GM21717 (cell line): Measurements from ENCODE around the gene TUB.

Experiments
- ATAC-seq: cut with Tn5 transposase; IDR thresholded peaks from one replicate; pipeline ENCODE4 v1.9.1; 2021; ENCODE audit warnings: mild to moderate bottlenecking, moderate library complexity; ENCODE audit not compliant: unreplicated experiment

Gene TUB, protein sequence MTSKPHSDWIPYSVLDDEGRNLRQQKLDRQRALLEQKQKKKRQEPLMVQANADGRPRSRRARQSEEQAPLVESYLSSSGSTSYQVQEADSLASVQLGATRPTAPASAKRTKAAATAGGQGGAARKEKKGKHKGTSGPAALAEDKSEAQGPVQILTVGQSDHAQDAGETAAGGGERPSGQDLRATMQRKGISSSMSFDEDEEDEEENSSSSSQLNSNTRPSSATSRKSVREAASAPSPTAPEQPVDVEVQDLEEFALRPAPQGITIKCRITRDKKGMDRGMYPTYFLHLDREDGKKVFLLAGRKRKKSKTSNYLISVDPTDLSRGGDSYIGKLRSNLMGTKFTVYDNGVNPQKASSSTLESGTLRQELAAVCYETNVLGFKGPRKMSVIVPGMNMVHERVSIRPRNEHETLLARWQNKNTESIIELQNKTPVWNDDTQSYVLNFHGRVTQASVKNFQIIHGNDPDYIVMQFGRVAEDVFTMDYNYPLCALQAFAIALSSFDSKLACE

DNA sequence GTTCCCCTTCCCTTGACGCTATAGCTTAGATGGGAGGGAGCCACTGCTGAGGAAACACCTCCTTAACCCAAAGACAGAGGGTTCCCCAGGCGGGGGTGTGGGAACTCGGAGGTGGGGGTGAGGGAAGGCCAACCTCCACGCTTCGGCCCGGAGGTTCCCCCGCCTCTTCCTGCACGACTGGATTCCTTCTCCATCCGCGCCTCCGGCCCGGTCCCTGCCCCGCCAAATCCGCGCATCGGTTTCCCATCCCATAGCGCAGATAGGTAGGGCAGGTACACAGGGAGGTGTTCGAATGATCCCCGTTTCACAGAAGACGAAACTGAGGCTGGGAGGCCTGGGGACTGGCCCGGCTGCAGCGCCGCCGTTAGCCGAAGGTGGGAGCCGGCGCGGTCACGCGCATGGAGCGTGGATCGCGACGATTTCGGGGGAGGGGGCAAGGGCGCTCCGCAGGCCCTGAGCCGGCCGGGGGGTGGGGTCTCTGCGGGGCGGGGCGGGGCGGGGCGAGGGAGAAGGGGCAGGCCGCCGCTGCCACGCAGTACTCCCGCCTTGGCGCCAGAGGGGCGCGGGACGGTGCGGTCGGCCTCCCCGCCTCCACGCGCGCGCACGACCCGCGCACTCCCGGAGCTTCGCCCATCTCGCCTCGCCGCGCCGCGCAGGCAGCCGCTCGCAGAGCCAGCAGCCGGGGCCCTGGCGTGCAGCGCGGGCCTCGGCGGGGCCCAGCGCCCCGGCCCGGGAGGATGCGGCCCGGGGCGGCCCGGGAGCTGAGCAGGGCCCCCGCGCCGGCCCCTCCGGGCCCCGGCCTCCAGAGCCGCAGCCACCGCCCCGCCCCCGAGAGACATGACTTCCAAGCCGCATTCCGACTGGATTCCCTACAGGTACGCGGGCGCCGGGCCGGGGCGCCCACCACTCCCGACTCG, at the start of gene TUB:
Gene TUB (plus strand): TSS at position 538 of the 917 bp plus-strand sequence. CDS start 300 bp downstream, at position 838.
- ATAC-seq: no peak

DNA sequence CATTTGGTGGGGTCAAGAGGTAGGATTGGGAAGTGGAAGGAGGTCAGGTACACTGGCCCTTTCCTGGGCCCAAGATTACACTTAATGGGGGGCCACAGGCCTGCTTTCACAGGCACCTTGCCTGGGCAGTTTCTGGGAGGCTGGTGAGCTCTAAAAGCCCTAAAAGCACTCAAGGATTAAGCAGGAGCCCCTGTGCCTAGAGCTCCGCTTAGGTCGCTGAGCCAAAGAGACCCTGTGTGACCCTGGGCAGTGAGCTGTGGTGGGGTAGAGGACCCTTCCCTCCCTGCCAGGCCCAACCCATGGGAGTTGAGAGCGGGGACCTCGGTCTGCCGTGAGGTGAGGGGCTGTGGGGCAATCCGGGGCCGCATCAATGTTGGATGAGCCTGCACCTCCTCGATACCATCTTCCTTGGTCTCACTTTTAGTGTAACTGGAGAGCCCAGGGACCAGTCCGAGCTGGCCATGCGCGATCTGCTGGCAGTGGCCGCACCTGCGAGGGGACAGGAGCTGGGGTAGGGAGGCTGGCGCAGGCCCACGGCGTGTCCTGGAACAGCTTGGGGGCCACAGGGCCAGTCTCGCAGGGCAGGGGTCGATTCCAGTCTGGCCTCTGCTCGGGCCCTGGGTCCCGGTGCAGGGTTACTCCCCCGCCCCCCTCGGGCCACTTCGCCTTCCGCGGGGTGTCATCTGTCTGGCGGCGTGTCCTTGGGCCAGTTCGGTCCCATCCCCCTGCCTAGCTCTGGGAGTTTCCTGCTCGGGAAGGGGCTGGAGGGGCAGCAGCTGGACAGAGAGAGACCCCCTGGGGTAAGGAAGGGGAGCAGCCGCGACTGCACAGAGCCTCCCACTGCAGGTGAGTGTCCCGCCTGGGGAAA, 49.5 kb upstream of the TUB start:
- no peak for ATAC-seq

DNA sequence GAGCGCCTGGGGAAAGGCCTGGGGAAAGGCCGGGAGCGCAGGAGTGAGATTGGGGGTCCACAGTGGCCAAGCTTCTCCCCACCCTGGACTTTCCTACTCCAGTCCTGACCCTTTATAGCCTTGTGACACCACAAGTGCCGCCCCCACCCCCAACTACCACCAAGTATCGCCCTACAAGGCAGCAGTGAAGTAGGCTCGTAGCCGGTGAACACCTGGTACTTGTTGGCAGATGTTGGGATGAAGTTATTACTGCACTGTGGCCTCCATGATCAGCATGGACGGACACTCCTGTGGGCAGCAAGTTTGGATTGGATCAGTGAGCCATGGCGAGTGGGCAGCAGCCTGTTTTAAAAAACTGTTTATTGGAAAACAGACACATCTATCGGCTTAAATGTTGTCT, 48.9 kb upstream of the TUB start:
- no peak for ATAC-seq

DNA sequence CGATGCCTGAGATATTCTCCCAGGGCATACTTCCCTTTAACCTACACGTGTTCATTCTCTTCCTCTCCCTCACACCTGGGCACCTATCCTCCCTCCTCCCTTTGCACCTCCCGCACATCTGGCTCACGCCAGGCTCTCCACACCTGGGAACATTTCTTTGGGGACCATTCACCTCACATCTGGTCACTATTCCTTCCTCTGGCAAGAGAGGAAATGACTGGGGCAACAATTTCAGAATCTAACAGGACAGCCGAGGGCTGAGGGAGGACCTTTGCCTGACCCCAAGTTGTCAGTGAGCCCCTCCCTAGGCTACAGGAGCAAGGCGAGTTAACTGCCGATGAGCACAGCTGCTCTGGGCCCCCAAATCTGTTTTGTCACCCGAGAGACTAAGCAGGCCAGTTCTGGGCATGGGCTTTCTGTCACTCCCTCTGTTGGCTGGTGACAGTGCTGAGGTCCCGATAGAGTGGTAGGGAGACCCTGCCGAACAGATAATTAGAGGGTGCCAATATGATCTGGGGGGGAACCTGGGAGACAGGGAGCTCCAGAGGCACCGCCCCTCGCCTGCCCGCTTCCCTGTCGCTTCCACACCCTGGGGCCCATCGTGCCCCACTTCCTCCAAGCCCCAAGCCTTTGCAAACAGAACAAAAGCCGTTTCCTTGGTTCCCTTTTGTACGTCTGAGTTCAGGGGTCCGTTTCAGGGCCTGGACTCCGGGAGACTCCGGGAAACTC, 48.3 kb upstream of the TUB start:
- ATAC-seq: no peak

DNA sequence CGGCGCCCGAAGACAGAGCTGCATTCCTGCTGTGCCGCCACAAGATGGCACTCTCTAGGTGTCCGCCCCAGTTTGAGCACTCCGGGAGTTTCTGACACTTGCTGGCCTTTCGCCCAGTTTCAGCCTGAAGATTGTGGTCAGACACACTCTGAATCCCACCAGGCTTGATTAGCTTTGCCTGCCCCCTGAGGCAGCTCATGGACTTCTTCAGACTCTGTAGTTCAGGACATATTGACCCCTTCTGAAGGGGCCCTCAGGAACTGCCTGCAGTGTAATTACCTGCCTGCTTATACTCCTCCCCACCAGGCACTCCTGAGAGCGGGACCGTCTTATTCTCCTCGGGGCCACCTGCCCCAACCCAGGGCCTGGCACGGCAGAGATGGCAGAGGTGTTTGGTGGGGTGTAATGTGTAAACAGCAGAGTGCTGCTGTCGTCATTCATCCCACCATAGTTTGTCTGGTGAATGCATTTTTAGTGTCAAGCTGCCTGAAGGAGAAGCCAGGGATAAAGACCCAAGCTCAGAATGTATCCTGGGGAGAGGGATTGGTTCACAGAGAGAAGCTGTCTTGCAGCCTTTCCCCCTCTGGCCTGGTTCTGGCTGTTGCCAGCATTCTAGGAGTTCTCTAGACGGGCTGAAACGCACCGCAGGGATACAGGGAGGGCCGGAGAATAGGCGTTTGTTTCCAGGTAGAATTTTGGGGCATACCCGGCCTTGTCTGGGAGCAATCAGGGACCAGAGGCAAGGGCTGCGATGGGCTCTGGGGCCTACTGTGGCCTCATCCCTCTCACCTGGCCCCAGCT, 47.5 kb upstream of the TUB start:
- ATAC-seq: peak; percentile 67

DNA sequence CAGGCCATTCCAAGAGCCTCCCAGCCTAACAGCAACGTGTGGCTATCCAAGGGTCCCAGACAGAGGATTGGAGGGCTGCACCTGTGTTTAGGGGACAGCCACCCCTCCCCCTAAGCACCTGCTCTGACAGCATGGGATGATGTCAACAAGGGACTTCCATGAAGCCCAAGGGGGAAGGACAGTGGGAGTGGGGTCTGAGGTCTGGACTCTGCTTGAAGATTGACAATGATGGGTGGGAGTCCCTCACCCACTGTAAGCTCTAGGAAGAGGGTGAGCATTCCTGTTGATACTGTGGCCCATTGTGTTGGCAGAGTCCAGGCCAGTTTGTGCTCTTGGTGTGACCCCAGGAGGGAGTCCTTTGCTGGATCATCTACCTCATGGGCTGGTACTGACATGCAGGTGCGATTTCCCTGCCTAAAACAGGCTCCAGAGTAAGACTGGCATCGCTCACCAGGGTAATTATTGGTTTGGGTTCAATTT, 46.9 kb upstream of the TUB start:
- no peak for ATAC-seq

DNA sequence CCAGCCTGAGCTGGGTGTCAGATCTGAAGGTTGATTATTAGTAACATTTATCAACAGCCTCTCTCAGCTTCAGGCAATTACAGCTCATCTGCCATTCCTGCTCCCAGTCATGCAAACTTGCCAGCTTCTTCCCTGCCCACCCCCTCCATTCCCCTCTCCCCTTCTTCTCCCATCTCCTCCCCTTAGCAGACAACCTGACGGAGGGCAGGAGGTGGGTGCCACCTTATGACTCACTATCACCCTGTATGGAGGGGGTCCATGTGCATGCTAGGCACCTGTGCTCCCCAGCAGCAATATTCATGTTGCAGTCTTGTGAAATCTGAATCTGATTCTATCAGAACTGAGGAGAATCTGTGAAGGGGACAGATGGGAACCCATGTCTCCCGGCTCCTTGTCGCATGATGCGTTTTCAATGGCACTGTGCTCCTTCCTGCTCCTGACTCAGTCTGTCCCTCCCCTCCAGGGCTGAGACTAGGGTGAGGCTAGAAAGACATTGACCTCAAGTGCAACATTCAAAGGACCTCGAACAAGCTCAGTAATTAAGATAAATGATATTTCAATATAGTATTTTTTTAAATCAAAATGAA, 46.3 kb upstream of the TUB start:
- no peak for ATAC-seq

DNA sequence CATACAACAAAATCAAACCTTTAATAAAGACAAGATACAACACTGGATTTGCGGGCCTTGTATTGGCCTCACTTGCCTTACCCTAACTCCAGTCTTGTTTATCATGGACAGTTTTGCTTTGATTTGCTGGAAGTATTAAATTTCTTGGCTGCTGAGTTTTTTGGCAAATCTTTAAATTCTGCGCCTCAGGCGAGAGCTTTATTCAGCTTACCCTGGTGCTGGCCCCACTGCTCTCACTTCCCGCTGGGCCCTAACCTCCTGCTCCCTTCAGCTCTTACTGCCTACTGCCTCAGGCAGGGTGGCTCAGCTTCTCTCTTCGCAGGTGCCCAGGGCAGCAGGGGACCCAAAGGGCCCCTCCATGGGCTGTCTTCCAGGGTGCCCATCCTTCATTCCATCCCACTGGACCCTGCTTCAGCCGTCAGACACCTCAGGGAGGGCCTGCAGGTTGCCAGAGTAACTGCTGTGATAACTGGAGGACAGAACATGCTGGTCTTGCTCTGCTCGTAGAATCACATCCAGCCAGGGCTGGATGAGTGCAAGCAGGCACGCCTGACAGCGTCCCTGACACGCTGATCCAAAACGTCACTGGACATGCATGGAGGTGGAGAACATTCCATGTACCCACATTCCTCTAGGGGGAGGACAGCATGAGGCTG, 45.7 kb upstream of the TUB start:
- ATAC-seq: no peak

DNA sequence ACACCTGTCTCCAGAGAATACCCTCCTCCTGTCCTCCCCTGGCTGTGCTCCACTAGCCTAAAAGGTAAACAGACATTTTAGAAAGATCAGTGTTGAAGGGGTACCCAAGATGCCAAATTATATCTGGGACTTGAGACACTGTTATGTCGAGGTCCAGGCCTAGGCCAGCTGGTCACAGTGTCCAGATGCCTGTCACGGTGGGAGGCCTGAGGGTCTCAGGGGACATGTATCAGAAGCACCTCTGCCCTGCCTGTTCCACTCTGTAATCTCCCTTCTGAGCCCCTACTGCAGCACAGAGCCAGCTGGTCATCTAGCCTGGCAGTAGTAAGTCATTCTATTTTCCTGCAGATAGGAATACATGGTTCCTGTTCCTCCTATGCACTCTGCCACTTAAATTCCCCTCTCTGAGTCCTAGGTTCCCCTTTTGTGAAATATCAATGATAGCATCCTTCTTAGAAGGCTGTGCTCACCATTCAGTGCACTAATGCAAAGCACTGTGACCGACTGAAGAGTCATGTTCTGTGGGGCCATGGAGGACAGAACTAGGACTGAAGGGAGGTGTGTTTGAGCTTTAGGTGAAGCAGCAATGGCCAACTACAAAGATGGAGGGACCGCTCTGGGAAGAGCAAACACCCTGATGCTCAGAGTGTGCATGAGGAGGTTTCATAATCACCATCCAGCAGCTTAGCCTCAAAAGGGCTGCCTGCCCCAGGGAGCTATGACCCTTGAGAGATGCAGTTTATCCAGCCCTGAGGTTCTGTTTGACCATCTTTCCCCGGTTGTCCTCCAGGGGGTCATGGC, 44.8 kb upstream of the TUB start:
- no peak for ATAC-seq

DNA sequence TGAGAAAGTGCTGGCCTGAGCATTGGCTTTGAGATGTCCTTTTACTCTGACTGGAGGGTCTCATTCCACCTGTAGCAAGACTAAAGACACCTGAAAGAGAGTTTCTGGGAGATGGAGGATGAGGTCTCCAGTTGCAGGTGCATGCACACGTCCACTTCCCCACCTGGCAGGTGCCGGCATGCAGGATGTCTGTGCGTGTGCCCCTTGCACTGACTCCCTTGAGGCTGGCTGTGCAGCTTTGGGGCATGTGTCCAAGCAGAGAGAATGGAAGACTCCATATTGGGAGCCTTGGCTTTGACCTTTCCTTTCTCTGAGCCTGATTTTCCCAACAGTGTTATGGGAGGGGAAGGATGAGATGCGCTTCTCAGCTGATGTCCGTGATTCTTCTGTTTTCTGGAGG, 44.0 kb upstream of the TUB start:
- ATAC-seq: no peak

DNA sequence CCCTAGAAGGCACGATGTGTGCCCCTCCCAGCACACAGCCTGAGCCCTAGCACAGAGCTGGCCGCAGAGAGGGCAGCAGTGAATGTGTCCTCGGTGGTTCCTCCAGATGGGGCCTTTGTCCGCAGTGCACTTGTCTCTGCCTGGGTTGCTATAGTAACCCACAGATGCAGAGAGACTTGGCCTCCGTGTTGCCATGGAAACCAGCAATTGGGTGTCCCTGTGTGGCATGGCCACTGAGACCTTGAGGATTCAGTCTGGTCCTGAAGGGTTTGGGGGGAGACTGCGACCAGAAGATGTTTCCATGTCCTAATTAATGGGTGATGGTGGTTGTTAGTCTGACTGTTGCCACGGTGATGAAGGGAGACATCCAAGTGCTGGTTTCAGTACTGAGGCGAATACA, 42.6 kb upstream of the TUB start:
- no peak for ATAC-seq

DNA sequence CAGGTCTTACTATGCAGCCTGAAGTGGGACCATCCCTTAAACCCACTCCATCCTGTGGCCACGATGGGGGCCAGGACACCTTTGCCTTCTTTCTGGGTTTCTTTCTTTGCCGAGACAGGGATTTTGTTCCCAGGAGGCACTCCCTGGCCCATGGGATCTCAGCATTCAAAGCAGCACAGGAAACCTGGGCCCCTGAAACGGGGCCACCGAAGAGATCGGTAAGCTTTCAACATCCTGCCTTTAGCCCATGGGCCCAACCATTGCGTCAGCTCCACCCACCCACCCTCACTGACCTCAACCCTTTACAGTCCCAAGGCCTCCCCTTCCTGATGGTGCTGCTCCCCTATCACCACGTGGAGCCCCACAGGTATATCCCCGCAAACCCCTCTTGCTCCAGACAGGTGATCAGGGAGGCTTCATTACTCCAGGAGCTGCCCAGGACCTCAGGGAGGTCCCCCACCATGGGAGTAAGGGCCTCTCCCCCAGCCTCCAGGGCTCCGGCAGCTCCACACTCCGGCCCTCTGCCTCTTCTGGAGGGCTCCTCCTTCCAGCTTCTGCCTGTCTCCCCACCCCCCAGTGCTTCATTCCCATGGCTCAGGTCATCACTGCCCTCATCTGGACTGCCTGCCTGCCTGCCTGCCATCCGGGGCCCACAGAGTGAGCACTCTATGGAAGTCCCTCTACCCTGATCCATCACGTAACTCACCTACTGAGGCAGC, 42.0 kb upstream of the TUB start:
- no peak for ATAC-seq

DNA sequence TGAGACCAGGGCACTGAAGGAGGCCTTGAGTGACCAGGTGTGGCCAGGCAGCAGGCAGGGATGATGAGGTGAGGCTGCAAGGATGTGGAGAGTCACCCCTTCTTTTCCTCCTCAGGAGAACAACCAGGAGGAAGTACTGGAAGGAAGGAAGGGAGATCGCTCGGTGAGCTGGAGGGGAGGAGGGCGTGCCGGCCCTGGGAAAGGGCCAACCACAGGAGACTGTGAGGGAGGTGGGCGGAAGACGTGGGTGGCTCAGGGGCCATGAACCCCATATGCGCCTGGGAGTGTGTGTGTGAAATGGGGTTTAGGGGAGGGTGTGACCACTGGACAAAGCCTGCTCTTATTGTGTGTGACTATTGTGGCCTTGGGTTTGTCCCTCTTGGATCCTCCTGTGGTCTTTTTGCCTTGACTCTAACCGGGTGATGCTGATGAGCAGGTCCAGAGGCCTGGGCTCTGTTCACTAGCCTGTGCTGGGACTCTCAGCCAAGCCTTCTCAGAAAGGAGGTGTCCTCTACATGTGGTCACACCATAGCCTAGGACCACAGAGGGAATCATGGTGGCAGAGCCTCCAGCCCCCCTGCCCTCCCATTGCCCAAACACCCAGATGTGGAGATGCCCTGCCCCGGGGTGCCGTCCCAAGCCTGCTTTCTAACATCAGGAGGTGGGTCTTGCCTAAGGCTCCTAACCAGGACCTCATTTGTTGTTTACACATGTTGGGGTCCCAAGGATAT, 41.3 kb upstream of the TUB start:
- ATAC-seq: no peak

DNA sequence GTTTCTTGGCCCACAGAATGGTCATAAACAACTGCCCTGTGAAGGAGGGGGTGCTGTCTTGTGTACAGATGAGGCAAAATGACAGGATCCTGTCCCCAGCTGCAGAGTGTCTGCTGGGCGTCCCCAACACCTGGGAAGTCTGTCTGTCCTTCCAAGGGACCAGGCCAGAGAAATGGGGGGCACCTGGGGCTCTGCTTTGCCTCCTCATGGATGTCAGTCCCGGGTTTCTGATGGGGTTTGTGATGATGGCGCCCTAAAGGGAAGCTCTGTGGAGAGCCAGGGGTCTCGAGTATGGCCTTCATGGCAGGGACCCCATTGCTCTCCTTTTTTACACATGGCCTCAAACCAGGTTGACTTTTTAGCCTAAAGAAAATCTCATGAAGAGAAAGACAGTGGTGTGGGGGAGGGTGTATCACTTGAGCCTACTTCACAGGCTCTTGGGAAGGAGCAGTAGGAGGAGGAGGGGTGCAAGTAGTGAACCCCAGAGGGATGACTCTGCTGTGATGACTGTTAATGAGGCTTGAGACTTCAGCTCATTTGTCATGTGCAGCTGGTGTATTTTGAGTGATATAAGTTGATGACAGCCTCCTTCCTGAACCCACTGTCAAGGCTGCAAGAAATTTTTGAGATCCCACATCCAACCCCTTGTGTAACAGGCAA, 40.6 kb upstream of the TUB start:
- no peak for ATAC-seq

DNA sequence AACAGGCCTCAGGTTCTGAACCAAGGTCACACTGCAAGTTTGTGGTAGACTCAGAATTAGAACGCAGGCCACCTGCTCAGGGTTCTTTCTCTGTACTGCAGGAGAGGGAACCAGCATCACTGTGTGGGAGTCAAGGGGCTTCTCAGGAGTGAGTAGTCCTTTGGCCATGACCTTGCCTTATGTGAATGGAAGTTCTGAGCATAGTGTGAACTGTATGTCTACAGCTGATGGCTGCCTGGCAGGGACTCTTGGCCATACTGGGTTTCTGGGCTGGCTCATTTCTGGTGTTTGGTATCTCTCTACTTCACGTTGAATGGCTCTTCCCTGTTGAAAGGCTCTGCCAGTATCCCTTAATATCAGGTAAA, 40.1 kb upstream of the TUB start:
- no peak for ATAC-seq

DNA sequence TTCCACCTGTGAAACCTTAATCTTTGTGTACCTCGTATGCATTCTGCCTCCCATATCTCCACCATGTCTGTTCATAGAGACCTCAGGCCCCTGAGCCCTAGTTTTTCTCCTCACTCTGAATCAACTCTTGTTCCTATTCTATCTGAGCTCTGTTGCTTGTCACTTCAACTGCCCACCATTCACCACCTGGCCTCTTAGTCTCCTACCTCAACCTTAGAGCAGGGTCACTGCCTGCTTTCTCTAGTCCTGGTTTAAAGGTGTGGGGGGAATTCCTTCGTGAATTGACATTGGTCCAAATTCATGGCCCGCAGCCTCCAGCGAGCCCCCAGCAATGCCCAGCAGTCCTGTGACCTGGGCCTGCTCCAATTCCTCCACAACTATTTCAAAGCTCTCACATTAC, 39.4 kb upstream of the TUB start:
- no peak for ATAC-seq
